ENCODE measurements around the gene THSD4. TPM values are rescaled to one million over a fixed set of nuclear protein-coding genes. Genes with fewer than 3 reads are reported as not detected.

THSD4 gene
- total and polyA plus RNA-seq, 2 experiments from 2014 or later: 5.1 to 25.5 TPM

DNA sequence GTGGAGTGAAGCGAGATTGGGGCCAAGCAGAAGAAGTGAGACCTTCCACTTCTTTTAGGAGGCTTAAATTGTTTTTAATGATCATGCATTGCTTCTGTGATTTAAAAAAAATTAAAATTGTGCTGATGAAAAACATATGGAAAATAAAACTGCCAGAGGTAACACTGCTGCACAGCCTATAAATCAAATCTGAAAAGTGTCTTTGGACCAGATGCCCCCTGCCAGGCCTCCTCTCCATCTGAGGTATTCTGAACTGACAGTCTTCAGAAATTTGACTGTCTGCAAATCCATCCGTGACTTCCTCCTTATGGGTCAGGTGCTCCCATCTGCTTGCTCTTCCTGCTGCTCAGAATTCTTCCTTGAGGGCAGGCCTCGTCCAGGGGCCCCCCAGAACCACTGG, 586.5 kb downstream of the THSD4 start:
- no peak for TF ChIP-seq CTCF (IDR thresholded peaks at IDR 0.05; ENCODE audit: low read depth, low read length)
- DNase-seq (ENCODE audit: low read depth in 1 of 2, low spot score in 1 of 2): no peak
- Histone ChIP-seq H3K4me3 (no peak overlapping the region), H3K9me3 (ENCODE audit: low read depth) (no peaks in the 10 kb centered on the region), H3K4me1 (ENCODE audit: low read depth) (peaks cover 5% of the 10 kb centered on the region), H3K36me3 (no peaks in the 10 kb centered on the region), H3K27me3 (no peaks in the 10 kb centered on the region), H3K27ac (no peak overlapping the region)

DNA sequence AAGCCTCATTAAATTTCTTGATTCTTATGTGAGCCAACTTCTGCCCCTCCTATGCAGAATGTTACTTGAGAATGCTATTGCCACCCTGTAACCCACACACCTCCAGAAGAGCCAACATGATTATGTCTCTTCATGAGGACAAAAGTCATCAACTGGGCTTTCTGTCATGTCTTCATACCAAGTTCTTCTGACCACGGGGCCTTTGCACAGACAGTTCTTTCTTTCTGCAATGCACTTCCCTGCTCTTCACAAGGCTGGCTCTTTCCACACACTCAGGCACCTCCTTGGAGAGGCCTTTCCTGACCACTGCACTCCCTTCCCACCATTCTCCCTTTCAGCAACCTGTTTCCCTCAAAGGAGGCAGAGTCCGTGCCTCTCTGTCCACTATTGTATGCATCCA, 587.2 kb downstream of the THSD4 start:
- no peak overlapping the region for H3K4me3 ChIP-seq
- H3K4me1 ChIP-seq (ENCODE audit: low read depth): peaks cover 5% of the 10 kb centered on the region

GRCh38 chr15:71705151-71705550, 589.9 kb downstream of the THSD4 start:
- no peaks in the 10 kb centered on the region for H3K27me3 ChIP-seq
- peak in 1 of 2 donors; percentile 38 for DNase-seq (ENCODE audit: low read depth in 1 of 2, low spot score in 1 of 2)
- no peak overlapping the region for H3K27ac ChIP-seq
- H3K4me3 ChIP-seq: no peak overlapping the region
- H3K36me3 ChIP-seq: no peaks in the 10 kb centered on the region
- TF ChIP-seq CTCF (IDR thresholded peaks at IDR 0.05; ENCODE audit: low read depth, low read length): no peak
- H3K4me1 ChIP-seq (ENCODE audit: low read depth): no peaks in the 10 kb centered on the region
- no peaks in the 10 kb centered on the region for H3K9me3 ChIP-seq (ENCODE audit: low read depth)

More for the DNA sequence above, 587.2 kb downstream of the THSD4 start:
- Histone ChIP-seq H3K9me3 (ENCODE audit: low read depth) (no peaks in the 10 kb centered on the region), H3K36me3 (no peaks in the 10 kb centered on the region), H3K27me3 (no peaks in the 10 kb centered on the region), H3K27ac (no peak overlapping the region)
- DNase-seq (ENCODE audit: low read depth in 1 of 2, low spot score in 1 of 2): no peak
- TF ChIP-seq CTCF (IDR thresholded peaks at IDR 0.05; ENCODE audit: low read depth, low read length): no peak

DNA sequence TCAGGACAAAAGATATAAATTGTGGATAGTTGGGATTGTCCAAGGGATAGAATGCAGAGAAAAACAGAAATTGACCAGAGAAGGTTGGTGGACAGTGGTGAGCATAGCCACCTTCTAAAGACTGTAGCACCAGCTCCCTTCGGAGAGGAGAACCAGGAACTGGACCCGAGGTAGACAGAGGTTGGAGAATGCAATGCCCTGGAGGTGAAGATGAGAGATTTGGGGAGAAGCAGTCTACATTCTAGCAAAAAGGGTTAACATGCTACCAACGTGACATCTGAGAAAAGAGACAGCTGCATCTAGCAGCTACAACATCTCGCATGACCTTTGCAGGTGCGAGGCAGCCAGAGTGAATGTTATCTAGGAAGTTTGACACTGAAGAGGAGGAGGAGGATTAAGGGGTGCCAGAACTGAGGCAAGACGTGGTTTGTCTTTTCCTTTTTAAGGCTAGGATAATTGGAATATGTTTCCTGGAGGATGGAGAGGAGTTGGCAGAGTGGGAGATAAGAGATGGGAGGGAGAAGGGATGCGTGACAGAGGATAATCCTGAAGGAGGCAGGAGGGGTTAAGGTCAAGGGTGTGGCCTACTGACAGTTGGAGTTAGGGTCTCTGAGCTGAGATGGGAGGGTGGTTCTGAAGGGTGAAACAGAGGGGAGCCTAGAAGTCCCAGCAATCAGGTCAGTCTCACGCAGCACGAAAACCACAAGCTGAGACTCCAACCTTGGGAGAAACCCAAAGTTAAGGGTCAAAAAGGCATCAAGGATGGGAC, 591.4 kb downstream of the THSD4 start:
- Histone ChIP-seq H3K36me3 (no peaks in the 10 kb centered on the region), H3K9me3 (ENCODE audit: low read depth) (no peaks in the 10 kb centered on the region), H3K27ac (no peak overlapping the region), H3K27me3 (no peaks in the 10 kb centered on the region), H3K4me3 (no peak overlapping the region), H3K4me1 (ENCODE audit: low read depth) (no peaks in the 10 kb centered on the region)
- DNase-seq (ENCODE audit: low read depth in 1 of 2, low spot score in 1 of 2): no peak
- no peak for TF ChIP-seq CTCF (IDR thresholded peaks at IDR 0.05; ENCODE audit: low read depth, low read length)

DNA sequence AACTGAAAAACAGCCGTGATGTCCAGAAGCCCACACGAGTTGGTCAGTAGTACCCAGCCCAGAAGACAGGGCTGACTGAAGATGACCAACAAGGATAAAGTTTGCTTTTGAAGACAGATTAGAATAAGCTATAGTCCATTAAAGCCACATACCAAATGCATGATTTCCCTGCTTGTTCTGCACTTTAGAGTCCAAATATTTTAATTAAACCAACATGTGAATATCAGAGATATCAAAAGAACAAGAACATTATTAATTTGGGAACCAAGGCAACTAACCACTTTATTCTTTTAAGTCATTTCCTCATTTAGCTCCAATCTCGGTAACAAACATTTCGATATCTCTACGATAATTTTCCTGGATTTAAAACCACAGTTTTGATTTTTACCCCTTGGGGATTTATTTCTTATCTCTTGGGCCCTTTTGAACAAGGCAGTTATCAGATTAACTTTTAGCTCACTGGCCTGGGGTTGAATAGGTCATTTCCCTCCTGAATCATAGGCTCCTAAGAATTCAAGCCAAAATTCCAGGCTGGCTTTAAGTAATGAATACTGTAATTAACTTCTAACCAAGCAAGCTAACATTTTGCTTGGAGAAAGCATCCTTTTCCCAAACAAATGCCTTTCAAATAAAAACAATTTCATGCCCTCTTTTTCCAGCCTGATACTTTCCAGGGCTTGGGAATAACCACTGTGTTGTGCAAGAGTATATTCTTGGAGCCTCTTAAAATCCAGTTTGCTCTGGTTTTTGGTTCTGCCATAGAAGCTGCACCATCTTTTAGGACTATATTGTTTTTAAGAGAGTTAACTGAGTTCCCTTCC, 592.2 kb downstream of the THSD4 start:
- Histone ChIP-seq H3K27ac (no peak overlapping the region), H3K4me3 (no peak overlapping the region), H3K27me3 (no peaks in the 10 kb centered on the region), H3K9me3 (ENCODE audit: low read depth) (no peaks in the 10 kb centered on the region), H3K36me3 (no peaks in the 10 kb centered on the region), H3K4me1 (ENCODE audit: low read depth) (no peaks in the 10 kb centered on the region)
- DNase-seq (ENCODE audit: low read depth in 1 of 2, low spot score in 1 of 2): peak in 1 of 2 donors; percentile 52
- TF ChIP-seq CTCF (IDR thresholded peaks at IDR 0.05; ENCODE audit: low read depth, low read length): no peak

All from cardiac muscle cell (in vitro differentiated cells and primary cell).